GM21529 (cell line): ENCODE measurements around the gene GJB2.
"Not testable (repeated sequence)": the region's sequence is repeated elsewhere in the genome, so short reads cannot be mapped to it uniquely, and the experiment has no call there.

Experiments used
- ATAC-seq: cut with Tn5 transposase; IDR thresholded peaks from one replicate; pipeline ENCODE4 v1.9.1; 2021; ENCODE audit not compliant: unreplicated experiment

GJB2 gene

GRCh38 chr13:20171364-20171763, 21.4 kb downstream of the GJB2 start:
- no peak for ATAC-seq

GRCh38 chr13:20170921-20171320, 21.8 kb downstream of the GJB2 start:
- no peak for ATAC-seq

DNA sequence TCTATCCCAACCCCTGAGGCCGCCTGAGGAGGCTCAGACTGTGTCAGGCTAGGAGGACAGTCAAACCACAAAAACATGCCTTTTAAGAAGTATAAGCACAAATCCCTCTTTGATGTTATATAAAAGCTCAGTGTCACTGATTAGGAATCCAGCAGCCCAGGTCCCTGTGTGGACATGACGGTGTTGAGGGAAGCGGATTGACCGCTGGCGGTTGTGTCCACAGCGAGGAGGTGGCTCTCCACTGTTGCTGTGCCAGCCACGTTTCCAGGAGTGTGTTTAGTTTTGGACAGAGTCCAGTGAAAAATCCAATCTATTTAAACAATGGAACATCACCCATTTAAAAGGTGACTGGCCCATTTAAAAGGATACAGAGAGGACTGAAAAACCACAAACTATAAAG, 24.3 kb downstream of the GJB2 start:
- no peak for ATAC-seq

DNA sequence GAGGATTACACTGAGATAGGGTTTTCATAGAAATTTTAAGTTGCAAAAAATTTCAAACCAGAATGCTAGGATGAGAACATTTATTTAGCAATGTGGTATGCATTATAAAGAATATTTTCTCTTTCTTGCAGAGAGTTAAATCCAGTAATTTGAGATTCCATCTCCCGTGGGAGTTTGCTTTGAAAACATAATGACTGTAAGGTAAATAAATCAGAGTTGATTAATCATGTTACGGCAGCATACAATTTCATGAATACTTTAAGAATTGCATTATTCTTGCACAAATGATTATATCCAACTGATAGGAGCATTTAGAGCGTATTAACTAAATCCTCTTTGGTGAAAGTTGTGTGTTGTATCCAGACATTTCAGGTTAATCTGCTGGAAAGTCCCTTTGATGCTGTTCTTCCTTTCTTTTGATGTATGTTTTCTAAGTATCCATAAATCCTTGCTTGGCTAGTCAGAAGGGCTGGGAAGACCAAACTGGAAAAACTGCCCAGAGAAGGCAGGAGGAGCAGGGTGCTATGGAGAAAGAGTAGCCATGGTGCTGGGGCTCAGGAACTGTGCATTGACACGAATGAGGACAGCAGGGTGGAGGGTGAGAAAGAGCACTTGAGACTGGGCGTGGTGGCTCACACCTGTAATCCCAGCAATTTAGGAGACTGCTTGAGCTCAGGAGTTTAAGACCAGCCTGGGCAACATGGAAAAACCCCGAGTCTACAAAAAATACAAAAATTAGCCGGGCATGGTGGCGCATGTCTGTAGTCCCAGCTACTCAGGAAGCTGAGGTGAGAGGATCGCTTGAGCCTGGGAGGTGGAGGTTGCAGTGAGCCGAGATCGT, 27.1 kb downstream of the GJB2 start:
- no peak for ATAC-seq

- no peak for ATAC-seq
Observed at GRCh38 chr13:20161951-20162300, 30.8 kb downstream of the GJB2 start.

GRCh38 chr13:20161275-20161950, 31.3 kb downstream of the GJB2 start:
- ATAC-seq, result peak; percentile 48

GRCh38 chr13:20160306-20161274, 32.1 kb downstream of the GJB2 start, which contains the start of gene GJA3:
Gene GJA3, minus strand, starts transcription at chr13:20161052. Its CDS starts 17,764 bp downstream, at chr13:20143288.
- peak; percentile 70 for ATAC-seq

- no peak for ATAC-seq
Observed at GRCh38 chr13:20159646-20160305, 33.0 kb downstream of the GJB2 start.

GRCh38 chr13:20157151-20157796, 35.5 kb downstream of the GJB2 start:
- ATAC-seq, result no peak

- no peak for ATAC-seq
Observed at GRCh38 chr13:20156702-20157101, 36.0 kb downstream of the GJB2 start.

DNA sequence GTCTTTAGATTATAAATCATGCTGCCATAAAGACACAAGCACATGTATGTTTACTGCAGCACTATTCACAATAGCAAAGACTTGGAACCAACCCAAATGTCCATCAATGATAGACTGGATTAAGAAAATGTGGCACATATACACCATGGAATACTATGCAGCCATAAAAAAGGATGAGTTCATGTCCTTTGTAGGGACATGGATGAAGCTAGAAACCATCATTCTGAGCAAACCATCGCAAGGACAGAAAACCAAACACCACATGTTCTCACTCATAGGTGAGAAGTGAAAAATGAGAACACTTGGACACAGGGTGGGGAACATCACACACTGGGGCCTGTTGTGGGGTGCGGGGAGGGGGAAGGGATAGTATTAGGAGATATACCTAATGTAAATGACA, 39.4 kb downstream of the GJB2 start:
- ATAC-seq, result not testable (repeated sequence)

DNA sequence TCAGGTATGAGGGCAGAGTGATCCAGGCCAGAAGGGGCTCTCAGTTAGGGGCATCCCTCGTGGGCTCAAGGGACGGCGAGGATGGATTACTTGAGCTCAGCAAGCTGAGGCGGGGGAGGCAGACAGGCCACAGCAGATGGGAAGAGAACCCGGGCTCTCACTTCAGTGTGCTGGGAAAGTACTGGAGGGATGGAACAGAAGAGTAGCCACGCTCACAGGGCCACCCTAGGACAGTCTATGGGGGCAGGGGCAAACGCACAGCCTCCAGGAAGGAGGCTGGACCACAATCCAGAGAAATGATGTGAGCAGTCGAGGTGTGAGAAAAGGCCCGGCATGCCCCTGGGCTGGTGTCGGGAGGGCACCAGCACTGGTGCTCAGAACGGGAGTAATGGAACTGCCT, 41.1 kb downstream of the GJB2 start:
- ATAC-seq, result no peak

- ATAC-seq, result no peak
Observed at GRCh38 chr13:20151016-20151415, 41.7 kb downstream of the GJB2 start.

- ATAC-seq, result no peak
Observed at GRCh38 chr13:20150561-20150960, 42.2 kb downstream of the GJB2 start.

- no peak for ATAC-seq
Observed at GRCh38 chr13:20149762-20150161, 43.0 kb downstream of the GJB2 start.

DNA sequence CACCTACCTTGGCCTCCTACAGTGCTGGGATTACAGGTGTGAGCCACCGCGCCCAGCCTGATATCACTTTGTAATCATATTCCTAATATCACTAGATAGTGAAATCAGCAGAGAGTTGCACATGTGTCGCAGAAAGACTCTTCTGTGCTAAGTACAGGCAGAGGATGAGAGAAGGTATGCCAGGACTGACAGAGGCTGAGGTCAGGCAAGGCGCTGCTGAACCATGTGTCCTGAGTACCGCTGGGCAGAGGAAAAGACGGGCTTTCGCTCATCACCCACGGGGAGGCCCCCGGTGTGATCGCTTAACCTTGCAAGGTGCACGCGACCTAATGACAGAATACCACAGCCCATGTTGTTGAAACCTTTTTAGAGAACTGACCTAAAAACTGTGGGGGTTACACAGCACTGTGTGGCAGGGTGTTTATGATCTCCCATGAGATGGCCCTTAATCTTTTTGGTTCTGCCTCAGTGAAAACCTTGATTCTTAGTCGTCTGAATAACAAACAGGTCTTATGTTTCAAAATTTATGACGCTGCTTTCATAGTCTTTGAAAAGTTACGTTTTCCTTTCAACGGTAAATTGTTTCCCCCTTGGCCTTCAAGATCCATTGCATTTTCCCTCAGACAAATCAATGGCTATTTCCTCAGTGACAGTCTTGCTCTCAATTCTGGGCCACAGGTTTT, 44.1 kb downstream of the GJB2 start:
- no peak for ATAC-seq

- no peak for ATAC-seq
Observed at GRCh38 chr13:20146381-20146780, 46.4 kb downstream of the GJB2 start.

DNA sequence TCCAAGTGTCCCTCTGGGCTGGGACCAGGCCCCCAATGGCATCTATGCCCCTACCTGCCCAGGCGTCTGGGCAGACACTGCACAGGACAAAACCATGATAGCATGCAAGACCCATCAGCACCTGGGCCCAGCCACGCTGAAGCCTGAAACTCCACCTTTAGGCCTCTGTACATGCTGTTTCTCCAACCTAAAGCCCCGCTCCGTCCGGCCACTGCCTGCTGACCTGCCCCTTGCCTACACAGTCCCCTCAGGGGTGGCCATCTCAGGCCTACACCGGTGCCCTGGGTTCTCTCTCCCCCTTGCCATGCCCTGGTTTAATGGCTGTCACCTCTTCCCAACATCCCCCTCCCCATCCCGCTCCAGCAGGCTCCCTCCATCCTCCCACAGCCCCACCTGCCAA, 47.2 kb downstream of the GJB2 start:
- ATAC-seq, result no peak

- ATAC-seq, result no peak
Observed at GRCh38 chr13:20144141-20144850, 48.4 kb downstream of the GJB2 start.
